Brain pericyte (primary cell): ENCODE results near the gene HADHA.

Experiments
- DNase-seq: peaks from one replicate; pipeline ENCODE4 v3.0.0-alpha.2; 2012; ENCODE audit warnings: low read depth, low spot score

Gene HADHA

GRCh38 chr2:26245231-26245732 lies 850 bp upstream of the HADHA start:
- no peak for DNase-seq

GRCh38 chr2:26243470-26244308 lies 743 bp downstream of the HADHA start:
- DNase-seq, result no peak

GRCh38 chr2:26241928-26242436 lies 2.5 kb downstream of the HADHA start:
- DNase-seq, result no peak

- no peak for DNase-seq
Observed at GRCh38 chr2:26238311-26238958, 6.0 kb downstream of the HADHA start.

- no peak for DNase-seq
Observed at GRCh38 chr2:26237868-26238267, 6.6 kb downstream of the HADHA start.

GRCh38 chr2:26235089-26235488 lies 9.3 kb downstream of the HADHA start:
- DNase-seq, result no peak

GRCh38 chr2:26230806-26231205 lies 13.6 kb downstream of the HADHA start:
- DNase-seq, result no peak

- no peak for DNase-seq
Observed at GRCh38 chr2:26229595-26229994, 14.8 kb downstream of the HADHA start.

- DNase-seq, result no peak
Observed at GRCh38 chr2:26224095-26224494, 20.3 kb downstream of the HADHA start.

GRCh38 chr2:26223018-26223417 lies 21.4 kb downstream of the HADHA start:
- no peak for DNase-seq

- DNase-seq, result no peak
Observed at GRCh38 chr2:26217720-26218119, 26.7 kb downstream of the HADHA start.

- DNase-seq, result no peak
Observed at GRCh38 chr2:26216587-26216986, 27.8 kb downstream of the HADHA start.

GRCh38 chr2:26215833-26216232 lies 28.6 kb downstream of the HADHA start:
- no peak for DNase-seq

GRCh38 chr2:26214759-26215158 lies 29.7 kb downstream of the HADHA start:
- no peak for DNase-seq

GRCh38 chr2:26212011-26212410 lies 32.4 kb downstream of the HADHA start:
- DNase-seq, result no peak

- no peak for DNase-seq
Observed at GRCh38 chr2:26203906-26204305, 40.5 kb downstream of the HADHA start.

GRCh38 chr2:26202981-26203490 lies 41.4 kb downstream of the HADHA start:
- no peak for DNase-seq

- DNase-seq, result no peak
Observed at GRCh38 chr2:26197516-26197915, 46.9 kb downstream of the HADHA start.

GRCh38 chr2:26196683-26197418 lies 47.6 kb downstream of the HADHA start:
- no peak for DNase-seq

- DNase-seq, result no peak
Observed at GRCh38 chr2:26195040-26195984, 49.1 kb downstream of the HADHA start.
